GM23248 (cell line): ENCODE data around the gene INPP5J.

Experiments
- EZH2 ChIP-seq: fragments of 200-600 bp; sonication (generic); IDR thresholded peaks from 2 replicates; pipeline ENCODE4 v1.6.1; 2018; ENCODE audit warnings: antibody characterized with exemption, mild to moderate bottlenecking; ENCODE audit not compliant: insufficient read depth, poor library complexity, severe bottlenecking
- EZH2phosphoT487 ChIP-seq: fragments of 200-600 bp; sonication (generic); IDR thresholded peaks from 2 replicates; pipeline ENCODE4 v1.6.1; 2018; ENCODE audit warnings: antibody characterized with exemption, moderate library complexity, mild to moderate bottlenecking, low read depth; ENCODE audit not compliant: insufficient read depth

DNA sequence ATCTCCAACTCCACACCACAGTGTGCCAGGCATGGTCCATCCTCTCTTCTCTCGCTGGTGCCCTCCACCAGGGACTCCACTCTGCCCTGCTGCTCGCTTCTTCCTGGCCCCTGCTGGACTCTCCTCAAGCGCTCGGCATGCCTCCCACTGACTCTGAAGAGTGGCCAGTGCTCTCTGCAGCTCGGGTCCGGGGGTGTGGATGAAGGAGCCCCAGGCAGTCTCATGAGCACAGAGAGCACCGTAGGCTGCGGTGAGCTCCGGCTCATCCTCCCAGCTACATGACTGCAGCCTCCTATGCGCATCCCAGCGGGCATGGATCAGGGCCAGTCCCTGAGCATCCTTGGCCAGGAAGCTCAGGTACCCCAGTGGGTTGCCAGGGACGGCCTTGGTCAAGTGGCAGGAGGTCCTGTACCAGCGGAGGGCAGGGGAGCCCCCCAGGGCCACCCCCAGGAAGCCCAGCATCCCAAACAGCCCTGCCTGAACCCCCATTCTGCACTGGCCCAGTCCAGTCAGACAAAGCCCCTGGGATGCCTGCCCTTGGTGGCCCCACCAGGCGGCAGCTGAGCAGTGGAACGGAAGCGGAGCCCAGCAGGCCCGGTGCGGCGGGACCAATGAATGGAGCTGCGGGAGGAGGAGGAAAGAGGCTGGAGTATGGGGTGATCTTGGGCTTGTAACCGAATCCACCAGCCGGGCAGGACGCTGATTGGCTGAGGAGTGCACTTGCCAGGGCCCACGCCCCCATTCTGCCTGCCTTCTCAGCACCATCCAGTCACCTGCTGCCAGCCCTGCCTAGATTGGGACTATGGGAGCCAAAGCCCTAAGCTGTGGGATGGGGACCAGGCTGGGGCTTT, 17.3 kb downstream of the INPP5J start, which contains the start of gene PLA2G3:
- TF ChIP-seq EZH2 (no peak), EZH2phosphoT487 (no peak)
